HCT116 (cell line): ENCODE data around the gene WNT7B. TPM values are rescaled to one million over a fixed set of nuclear protein-coding genes. Genes with fewer than 3 reads are reported as not detected.

Experiments
- ATAC-seq: fragments of 200-7000 bp; cut with Tn5 transposase; 2 replicates; pipeline ENCODE4 v1.9.1; 2020; ENCODE audit warnings: mild to moderate bottlenecking, moderate library complexity
- BruUV-seq: library from RNA; stranded (reverse); fragments of 400-500 nt; replicated peaks from 2 replicates; lab custom pipeline; 2021; lab: Mats Ljungman, UMichigan
- CTCF ChIA-PET: fragments of 300-600 bp; sonication (Branson Sonifier 250); formaldehyde crosslinking; loops from one replicate; lab custom pipeline; 2021; ENCODE audit warnings: antibody characterized with exemption; lab: Charles Lee
- POLR2A ChIA-PET: fragments of 300-600, 350-600 bp; sonication (Branson Sonifier 250); formaldehyde crosslinking; loops from one replicate; lab custom pipeline; 2021; ENCODE audit warnings: antibody characterized with exemption; lab: Charles Lee
- RAD21 ChIA-PET, 2 experiments: fragments of 300-600 bp; sonication (Branson Sonifier 250); formaldehyde crosslinking; loops; one replicate each; lab custom pipeline; 2023; ENCODE audit warnings: low total read pairs in 2 of 2; ENCODE audit not compliant: uncharacterized antibody in 2 of 2, unreplicated experiment in 2 of 2, low non-redundant PET in 1 of 2; lab: Charles Lee
- DNase-seq: peaks from one replicate; pipeline ENCODE4 v3.0.0-alpha.2; 2010; ENCODE audit warnings: low read depth, low spot score
- H2AFZ ChIP-seq: fragments of 200-600 bp; shearing (Covaris generic), sonication (generic); 2 replicates; pipeline ENCODE4 v1.6.1; 2017; ENCODE audit warnings: low read depth, mixed run types, mixed read lengths, antibody characterized with exemption, low read length; ENCODE audit not compliant: poor library complexity, severe bottlenecking
- H3K27ac ChIP-seq: 2 replicates; pipeline ENCODE4 v1.5.1; 2012; ENCODE audit warnings: low read depth, low read length
- H3K27me3 ChIP-seq: fragments of 200-600 bp; sonication (generic); 2 replicates; pipeline ENCODE4 v1.6.1; 2016; ENCODE audit warnings: mixed run types, low read length, mixed read lengths; ENCODE audit not compliant: insufficient read depth
- H3K36me3 ChIP-seq, 2 experiments: fragments of 200-500 bp in 1 of 2; fragments of 200-600 bp in 1 of 2; sonication (Bioruptor generic) in 1 of 2; sonication (generic) in 1 of 2; 2 replicates each; pipeline versions ENCODE4 v1.5.1 to v1.6.1; 2014 to 2016; ENCODE audit warnings: low read length in 2 of 2, inconsistent platforms in 1 of 2, mixed read lengths in 1 of 2, mixed run types in 1 of 2; ENCODE audit not compliant: insufficient read depth in 2 of 2, control insufficient read depth in 1 of 2
- H3K4me1 ChIP-seq, 2 experiments: fragments of 200-600 bp in 1 of 2; sonication (generic) in 1 of 2; 2 replicates each; pipeline versions ENCODE4 v1.5.1 to v1.6.1; 2012 to 2017; ENCODE audit warnings: low read length in 2 of 2, inconsistent platforms in 1 of 2, mild to moderate bottlenecking in 1 of 2, mixed read lengths in 1 of 2, mixed run types in 1 of 2, moderate library complexity in 1 of 2; ENCODE audit not compliant: insufficient read depth in 2 of 2, control insufficient read depth in 1 of 2
- H3K4me2 ChIP-seq: fragments of 200-600 bp; sonication (generic); 2 replicates; pipeline ENCODE4 v1.6.1; 2017; ENCODE audit warnings: mixed run types, low read length, mixed read lengths
- H3K4me3 ChIP-seq, 2 experiments: fragments of 200-600 bp in 1 of 2; sonication (generic) in 1 of 2; replicated peaks in 1 of 2; 2 replicates each; pipeline ENCODE4 v1.5.1; 2011 to 2016; ENCODE audit warnings: low read length in 2 of 2, control low read depth in 1 of 2, low read depth in 1 of 2, mild to moderate bottlenecking in 1 of 2, mixed read lengths in 1 of 2, mixed run types in 1 of 2
- H3K79me2 ChIP-seq: fragments of 200-600 bp; sonication (generic); 2 replicates; pipeline ENCODE4 v1.6.1; 2017; ENCODE audit warnings: mild to moderate bottlenecking, mixed run types, low read length, moderate library complexity, mixed read lengths; ENCODE audit not compliant: insufficient read depth
- H3K9ac ChIP-seq: fragments of 200-600 bp; sonication (generic); 2 replicates; pipeline ENCODE4 v1.6.1; 2016; ENCODE audit warnings: low read length, mixed read lengths
- H3K9me2 ChIP-seq: fragments of 200-600 bp; sonication (generic), shearing (Covaris generic); 2 replicates; pipeline ENCODE4 v1.6.1; 2017; ENCODE audit warnings: mixed run types, mild to moderate bottlenecking, moderate library complexity; ENCODE audit not compliant: insufficient read depth
- H3K9me3 ChIP-seq, 2 experiments: fragments of 200-500 bp in 1 of 2; fragments of 200-600 bp in 1 of 2; sonication (Bioruptor generic) in 1 of 2; sonication (generic) in 1 of 2; 2 replicates each; pipeline ENCODE4 v1.6.1; 2014 to 2017; ENCODE audit warnings: low read length in 2 of 2, mixed read lengths in 2 of 2, inconsistent platforms in 1 of 2, low read depth in 1 of 2, mild to moderate bottlenecking in 1 of 2, mixed run types in 1 of 2, moderate library complexity in 1 of 2; ENCODE audit not compliant: control insufficient read depth in 1 of 2, insufficient read depth in 1 of 2
- H4K20me1 ChIP-seq: fragments of 200-600 bp; sonication (generic), shearing (Covaris generic); 2 replicates; pipeline ENCODE4 v1.6.1; 2017; ENCODE audit warnings: mixed run types, mild to moderate bottlenecking, moderate library complexity; ENCODE audit not compliant: insufficient read depth
- ATF3 ChIP-seq: IDR thresholded peaks from 2 replicates; pipeline ENCODE4 v1.6.1; 2012
- CEBPB ChIP-seq: IDR thresholded peaks from 2 replicates; pipeline ENCODE4 v1.6.1; 2012; ENCODE audit warnings: low read depth
- EGR1 ChIP-seq: IDR thresholded peaks from 2 replicates; pipeline ENCODE4 v1.6.1; 2012; ENCODE audit warnings: low read depth
- ELF1 ChIP-seq: IDR thresholded peaks from 2 replicates; pipeline ENCODE4 v1.6.1; 2012; ENCODE audit warnings: low read depth, borderline replicate concordance
- EZH2 ChIP-seq: fragments of 200-600 bp; sonication (generic); IDR thresholded peaks from 2 replicates; pipeline ENCODE4 v1.6.1; 2017; ENCODE audit warnings: antibody characterized with exemption, mixed run types
- EZH2phosphoT487 ChIP-seq: fragments of 200-600 bp; IDR thresholded peaks from 2 replicates; pipeline ENCODE4 v1.6.1; 2018; ENCODE audit warnings: antibody characterized with exemption, borderline replicate concordance
- FOSL1 ChIP-seq: IDR thresholded peaks from 2 replicates; pipeline ENCODE4 v1.6.1; 2012; ENCODE audit warnings: low read depth
- JUND ChIP-seq: IDR thresholded peaks from 2 replicates; pipeline ENCODE4 v1.6.1; 2012
- RAD21 ChIP-seq: IDR thresholded peaks from 2 replicates; pipeline ENCODE4 v1.6.1; 2012; ENCODE audit warnings: low read depth, mild to moderate bottlenecking
- SIN3A ChIP-seq: IDR thresholded peaks from 2 replicates; pipeline ENCODE4 v1.6.1; 2012; ENCODE audit warnings: low read depth
- YY1 ChIP-seq: IDR thresholded peaks from 2 replicates; pipeline ENCODE4 v1.6.1; 2011; ENCODE audit warnings: low read length, low read depth, moderate library complexity, mild to moderate bottlenecking; ENCODE audit not compliant: insufficient replicate concordance; ENCODE audit errors: extremely low read depth
- ZNF274 ChIP-seq: fragments of 200-500 bp; sonication (Bioruptor generic); IDR thresholded peaks from 2 replicates; pipeline ENCODE4 v1.6.1; 2014; ENCODE audit warnings: mild to moderate bottlenecking, low read depth, low read length, inconsistent platforms
- intact Hi-C: fragments of 100-400 bp; cut with micrococcal nuclease; formaldehyde crosslinking; loops from 2 replicates; pipeline ENCODE4 v1.10.0; 2022
- total RNA-seq: library from RNA; stranded (reverse); gene quantifications from one replicate; pipeline ENCODE4 v1.2.1, GENCODE V29; 2021; ENCODE audit not compliant: unreplicated experiment
- TF ChIP-seq, protein P1 (sequence below): IDR thresholded peaks from 2 replicates; pipeline ENCODE4 v1.6.1; 2012; ENCODE audit warnings: low read depth

Gene WNT7B
- total RNA-seq, 1 experiment from 2014 or later: 10.5 TPM

DNA sequence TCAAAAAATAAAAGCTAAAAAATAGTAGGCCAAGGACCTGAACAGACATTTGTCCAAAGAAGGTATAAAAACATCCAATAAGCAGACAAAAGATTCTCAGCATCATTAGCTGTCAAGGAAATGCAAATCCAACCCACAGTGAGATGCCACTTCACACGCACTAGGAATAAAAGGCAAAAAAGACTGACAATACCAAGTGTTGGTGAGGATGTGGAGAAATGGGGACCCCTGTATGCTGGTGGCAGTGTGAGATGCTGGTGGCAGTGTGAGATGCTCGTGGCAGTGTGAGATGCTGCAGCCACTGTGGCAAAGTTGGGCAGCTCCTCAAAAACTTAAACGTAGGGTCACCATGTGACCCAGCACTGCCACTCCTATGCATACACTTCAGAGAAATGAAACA is 38.0 kb downstream of the WNT7B start:
- peaks cover 15 to 19% of the 10 kb centered on the region in 2 experiments for H3K4me1 ChIP-seq
- DNase-seq: no peak
- no peaks in the 10 kb centered on the region for H3K36me3 ChIP-seq
- H3K4me2 ChIP-seq: no peak overlapping the region
- H3K27ac ChIP-seq: no peak overlapping the region
- ChIA-PET RAD21 (no interaction called here), POLR2A (no interaction called here), CTCF (no interaction called here)
- BruUV-seq: no TSS peak
- H3K79me2 ChIP-seq: no peaks in the 10 kb centered on the region
- no peak overlapping the region for H2AFZ ChIP-seq
- H3K9ac ChIP-seq: no peak overlapping the region
- no peak for TF ChIP-seq RAD21
- no peak for TF ChIP-seq EZH2phosphoT487
- TF ChIP-seq, protein P1, sequence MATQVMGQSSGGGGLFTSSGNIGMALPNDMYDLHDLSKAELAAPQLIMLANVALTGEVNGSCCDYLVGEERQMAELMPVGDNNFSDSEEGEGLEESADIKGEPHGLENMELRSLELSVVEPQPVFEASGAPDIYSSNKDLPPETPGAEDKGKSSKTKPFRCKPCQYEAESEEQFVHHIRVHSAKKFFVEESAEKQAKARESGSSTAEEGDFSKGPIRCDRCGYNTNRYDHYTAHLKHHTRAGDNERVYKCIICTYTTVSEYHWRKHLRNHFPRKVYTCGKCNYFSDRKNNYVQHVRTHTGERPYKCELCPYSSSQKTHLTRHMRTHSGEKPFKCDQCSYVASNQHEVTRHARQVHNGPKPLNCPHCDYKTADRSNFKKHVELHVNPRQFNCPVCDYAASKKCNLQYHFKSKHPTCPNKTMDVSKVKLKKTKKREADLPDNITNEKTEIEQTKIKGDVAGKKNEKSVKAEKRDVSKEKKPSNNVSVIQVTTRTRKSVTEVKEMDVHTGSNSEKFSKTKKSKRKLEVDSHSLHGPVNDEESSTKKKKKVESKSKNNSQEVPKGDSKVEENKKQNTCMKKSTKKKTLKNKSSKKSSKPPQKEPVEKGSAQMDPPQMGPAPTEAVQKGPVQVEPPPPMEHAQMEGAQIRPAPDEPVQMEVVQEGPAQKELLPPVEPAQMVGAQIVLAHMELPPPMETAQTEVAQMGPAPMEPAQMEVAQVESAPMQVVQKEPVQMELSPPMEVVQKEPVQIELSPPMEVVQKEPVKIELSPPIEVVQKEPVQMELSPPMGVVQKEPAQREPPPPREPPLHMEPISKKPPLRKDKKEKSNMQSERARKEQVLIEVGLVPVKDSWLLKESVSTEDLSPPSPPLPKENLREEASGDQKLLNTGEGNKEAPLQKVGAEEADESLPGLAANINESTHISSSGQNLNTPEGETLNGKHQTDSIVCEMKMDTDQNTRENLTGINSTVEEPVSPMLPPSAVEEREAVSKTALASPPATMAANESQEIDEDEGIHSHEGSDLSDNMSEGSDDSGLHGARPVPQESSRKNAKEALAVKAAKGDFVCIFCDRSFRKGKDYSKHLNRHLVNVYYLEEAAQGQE: no peak
- TF ChIP-seq SIN3A: no peak
- no peak for TF ChIP-seq CEBPB
- TF ChIP-seq ELF1: no peak
- TF ChIP-seq EGR1: no peak
- no peak for TF ChIP-seq YY1
- no peak for TF ChIP-seq FOSL1
- no peak for TF ChIP-seq JUND
- no peak for TF ChIP-seq ZNF274
- no peak for TF ChIP-seq ATF3
- no peak for TF ChIP-seq EZH2
- H4K20me1 ChIP-seq: no peaks in the 10 kb centered on the region
- peaks cover 17% of the 10 kb centered on the region for H3K27me3 ChIP-seq
- ATAC-seq: no peak
- no peak overlapping the region for H3K4me3 ChIP-seq
- intact Hi-C loops: no loop called here
- H3K9me2 ChIP-seq: no peaks in the 10 kb centered on the region
- H3K9me3 ChIP-seq: no peaks in the 10 kb centered on the region
